ENCODE results near the gene LHX4. TPM values are rescaled to one million over a fixed set of nuclear protein-coding genes. Genes with fewer than 3 reads are reported as not detected.

The LHX4 gene
- polyA plus RNA-seq, 6 donors from 2014 or later, result 0.12 to 0.42 (median 0.23) TPM; not detected in 1

GRCh38 chr1:180190091-180190490, 40.0 kb upstream of the LHX4 start:
- no peaks in the 10 kb centered on the region for H3K9me3 Mint-ChIP-seq
- ATAC-seq (ENCODE audit: low read depth in 2 of 2) (no peak), DNase-seq (no peak)
- H3K36me3 Mint-ChIP-seq, result peaks cover 8 to 41% of the 10 kb centered on the region in 2 donors
- no peak overlapping the region for H3K27ac Mint-ChIP-seq
- H3K4me1 Mint-ChIP-seq, result peaks cover 0 to 2% (median 0%) of the 10 kb centered on the region in 3 donors
- H3K27me3 Mint-ChIP-seq, result no peaks in the 10 kb centered on the region
- no peak overlapping the region for H3K4me3 Mint-ChIP-seq

DNA sequence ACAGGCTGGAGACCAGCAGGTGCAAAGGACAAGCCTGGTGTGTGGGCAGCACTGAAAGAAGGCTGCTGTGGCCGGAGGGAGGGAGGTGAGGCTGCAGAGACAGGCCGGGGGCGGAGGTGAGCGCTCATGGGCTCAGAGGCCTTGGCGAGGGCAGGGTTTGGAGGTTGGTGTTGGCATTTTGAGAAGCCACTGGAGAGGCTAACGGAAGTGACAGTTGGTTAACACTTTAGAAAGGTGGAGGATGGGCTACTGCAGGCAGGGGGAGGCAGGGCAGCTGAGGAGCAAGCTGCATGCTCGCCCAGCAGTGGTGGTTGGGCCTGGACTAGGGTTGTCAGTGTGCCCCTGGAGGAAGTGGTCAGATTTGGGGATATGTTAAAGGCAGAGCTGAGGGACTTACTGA, 37.9 kb upstream of the LHX4 start:
- Mint-ChIP-seq H3K4me1 (peaks cover 0 to 2% (median 0%) of the 10 kb centered on the region in 3 donors), H3K9me3 (no peaks in the 10 kb centered on the region), H3K27ac (peak overlapping the region in 1 of 6 donors; percentile 72), H3K36me3 (peaks cover 8 to 26% of the 10 kb centered on the region in 2 donors), H3K4me3 (no peak overlapping the region), H3K27me3 (no peaks in the 10 kb centered on the region)
- DNase-seq (no peak), ATAC-seq (ENCODE audit: low read depth in 2 of 2) (no peak)

GRCh38 chr1:180193141-180194047, 36.7 kb upstream of the LHX4 start:
- ATAC-seq (ENCODE audit: low read depth in 2 of 2) (no peak), DNase-seq (no peak)
- H3K27me3 Mint-ChIP-seq, result no peaks in the 10 kb centered on the region
- peak overlapping the region in 1 of 8 donors; percentile 25 for H3K4me3 Mint-ChIP-seq
- H3K27ac Mint-ChIP-seq, result peak overlapping the region in 2 of 6 donors; percentile 6 to 11
- peaks cover 8 to 26% of the 10 kb centered on the region in 2 donors for H3K36me3 Mint-ChIP-seq
- no peaks in the 10 kb centered on the region for H3K9me3 Mint-ChIP-seq
- H3K4me1 Mint-ChIP-seq, result peaks cover 0 to 2% (median 0%) of the 10 kb centered on the region in 3 donors

GRCh38 chr1:180194048-180194425, 36.0 kb upstream of the LHX4 start:
- no peak overlapping the region for H3K4me3 Mint-ChIP-seq
- no peak for ATAC-seq (ENCODE audit: low read depth in 2 of 2)
- H3K27ac Mint-ChIP-seq, result no peak overlapping the region
- H3K27me3 Mint-ChIP-seq, result no peaks in the 10 kb centered on the region
- H3K36me3 Mint-ChIP-seq, result peaks cover 8 to 26% of the 10 kb centered on the region in 2 donors
- DNase-seq, result no peak
- H3K4me1 Mint-ChIP-seq, result peaks cover 0 to 2% (median 0%) of the 10 kb centered on the region in 3 donors
- no peaks in the 10 kb centered on the region for H3K9me3 Mint-ChIP-seq

DNA sequence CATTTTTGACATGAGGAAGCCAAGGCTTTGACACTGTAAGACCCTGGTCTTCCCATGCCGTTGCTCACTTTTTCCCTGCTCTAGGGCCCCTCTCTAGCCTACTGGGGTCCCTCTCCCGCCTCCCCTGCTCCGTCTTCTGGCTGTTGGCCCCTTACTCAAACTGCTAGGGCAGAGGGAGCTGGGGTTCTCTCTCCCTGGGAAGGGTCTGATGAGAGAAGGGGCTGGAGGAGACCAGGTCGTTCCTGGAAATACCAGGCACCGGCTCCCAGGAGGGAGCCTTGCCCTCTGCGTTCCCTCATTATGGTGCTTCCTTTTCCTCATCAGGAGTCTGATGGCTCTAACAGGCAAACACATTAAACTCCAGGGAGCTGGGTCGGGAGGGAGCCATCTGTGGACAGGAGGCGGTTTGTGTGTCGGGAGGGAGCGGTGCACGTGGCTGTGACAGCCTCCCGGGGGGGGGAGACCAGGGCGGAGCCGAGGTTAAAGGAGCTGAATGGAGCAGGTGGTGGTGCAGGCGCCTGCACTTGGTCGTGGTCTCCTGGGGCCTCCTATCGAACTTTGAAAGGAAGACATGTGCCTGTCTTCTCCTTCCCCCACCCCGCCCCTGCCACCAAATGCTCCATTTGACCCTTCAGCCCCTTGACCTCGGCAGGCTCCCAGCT, 35.4 kb upstream of the LHX4 start:
- Mint-ChIP-seq H3K27ac (no peak overlapping the region), H3K4me1 (peaks cover 0 to 2% (median 0%) of the 10 kb centered on the region in 3 donors), H3K4me3 (no peak overlapping the region), H3K36me3 (peaks cover 6 to 26% of the 10 kb centered on the region in 2 donors), H3K27me3 (no peaks in the 10 kb centered on the region), H3K9me3 (no peaks in the 10 kb centered on the region)
- ATAC-seq (ENCODE audit: low read depth in 2 of 2) (no peak), DNase-seq (no peak)

- DNase-seq (no peak), ATAC-seq (ENCODE audit: low read depth in 2 of 2) (no peak)
- peak overlapping the region in 1 of 6 donors; percentile 44 for H3K27ac Mint-ChIP-seq
- no peaks in the 10 kb centered on the region for H3K9me3 Mint-ChIP-seq
- no peak overlapping the region for H3K4me3 Mint-ChIP-seq
- H3K4me1 Mint-ChIP-seq, result peaks cover 0 to 2% (median 0%) of the 10 kb centered on the region in 3 donors
- H3K36me3 Mint-ChIP-seq, result peaks cover 4 to 26% of the 10 kb centered on the region in 2 donors
- H3K27me3 Mint-ChIP-seq, result no peaks in the 10 kb centered on the region
Measured at GRCh38 chr1:180195401-180195800, 34.7 kb upstream of the LHX4 start.

GRCh38 chr1:180195916-180196315, 34.1 kb upstream of the LHX4 start:
- H3K36me3 Mint-ChIP-seq, result peaks cover 4 to 25% of the 10 kb centered on the region in 2 donors
- peaks cover 0 to 2% (median 0%) of the 10 kb centered on the region in 3 donors for H3K4me1 Mint-ChIP-seq
- DNase-seq (no peak), ATAC-seq (ENCODE audit: low read depth in 2 of 2) (no peak)
- H3K27me3 Mint-ChIP-seq, result no peaks in the 10 kb centered on the region
- H3K27ac Mint-ChIP-seq, result no peak overlapping the region
- H3K4me3 Mint-ChIP-seq, result no peak overlapping the region
- H3K9me3 Mint-ChIP-seq, result no peaks in the 10 kb centered on the region

DNA sequence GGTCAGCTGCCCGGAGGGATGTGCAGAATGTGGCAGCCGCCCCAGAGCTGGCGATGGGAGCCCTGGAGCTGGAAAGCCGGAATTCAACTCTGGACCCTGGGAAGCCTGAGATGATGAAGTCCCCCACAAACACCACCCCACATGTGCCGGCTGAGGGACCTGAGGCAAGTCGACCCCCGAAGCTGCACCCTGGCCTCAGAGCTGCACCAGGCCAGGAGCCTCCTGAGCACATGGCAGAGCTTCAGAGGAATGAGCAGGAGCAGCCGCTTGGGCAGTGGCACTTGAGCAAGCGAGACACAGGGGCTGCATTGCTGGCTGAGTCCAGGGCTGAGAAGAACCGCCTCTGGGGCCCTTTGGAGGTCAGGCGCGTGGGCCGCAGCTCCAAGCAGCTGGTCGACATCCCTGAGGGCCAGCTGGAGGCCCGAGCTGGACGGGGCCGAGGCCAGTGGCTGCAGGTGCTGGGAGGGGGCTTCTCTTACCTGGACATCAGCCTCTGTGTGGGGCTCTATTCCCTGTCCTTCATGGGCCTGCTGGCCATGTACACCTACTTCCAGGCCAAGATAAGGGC, 33.5 kb upstream of the LHX4 start:
- Mint-ChIP-seq H3K36me3 (peaks cover 4 to 19% of the 10 kb centered on the region in 2 donors), H3K4me1 (no peaks in the 10 kb centered on the region), H3K27ac (no peak overlapping the region), H3K9me3 (no peaks in the 10 kb centered on the region), H3K4me3 (peak overlapping the region in 1 of 8 donors; percentile 66), H3K27me3 (no peaks in the 10 kb centered on the region)
- DNase-seq (no peak), ATAC-seq (ENCODE audit: low read depth in 2 of 2) (no peak)

- Mint-ChIP-seq H3K4me3 (no peak overlapping the region), H3K36me3 (peaks cover 0 to 17% of the 10 kb centered on the region in 2 donors), H3K4me1 (no peaks in the 10 kb centered on the region), H3K27me3 (no peaks in the 10 kb centered on the region), H3K9me3 (no peaks in the 10 kb centered on the region), H3K27ac (no peak overlapping the region)
- ATAC-seq (ENCODE audit: low read depth in 2 of 2) (no peak), DNase-seq (no peak)
Measured at GRCh38 chr1:180197231-180197630, 32.8 kb upstream of the LHX4 start.

- DNase-seq, result no peak
- H3K36me3 Mint-ChIP-seq, result peaks cover 0 to 8% of the 10 kb centered on the region in 2 donors
- H3K9me3 Mint-ChIP-seq, result no peaks in the 10 kb centered on the region
- no peak overlapping the region for H3K4me3 Mint-ChIP-seq
- no peaks in the 10 kb centered on the region for H3K4me1 Mint-ChIP-seq
- H3K27ac Mint-ChIP-seq, result no peak overlapping the region
- no peak for ATAC-seq (ENCODE audit: low read depth in 2 of 2)
- H3K27me3 Mint-ChIP-seq, result no peaks in the 10 kb centered on the region
Measured at GRCh38 chr1:180198196-180198595, 31.9 kb upstream of the LHX4 start.

DNA sequence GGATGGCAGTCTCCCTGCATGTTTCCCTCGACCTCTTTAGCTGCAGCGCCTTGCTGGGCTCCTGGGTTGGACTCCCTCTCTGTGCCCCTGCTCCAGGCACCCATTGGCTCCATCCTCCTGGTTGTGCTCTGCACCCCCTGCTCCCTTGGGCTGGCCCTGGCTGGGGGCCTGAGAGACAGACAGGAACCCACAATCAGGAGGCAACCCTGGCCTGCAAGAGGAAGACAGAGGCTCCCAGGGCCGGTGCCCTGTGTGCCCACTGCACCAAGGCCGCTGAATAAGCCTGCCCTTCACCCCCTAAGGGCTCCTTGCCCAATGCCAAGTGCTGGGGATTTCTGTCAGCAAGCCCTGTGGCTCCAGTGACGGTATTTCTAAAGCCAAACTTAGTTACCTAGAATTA, 31.5 kb upstream of the LHX4 start:
- Mint-ChIP-seq H3K4me1 (no peaks in the 10 kb centered on the region), H3K4me3 (no peak overlapping the region), H3K27me3 (no peaks in the 10 kb centered on the region), H3K27ac (no peak overlapping the region), H3K9me3 (no peaks in the 10 kb centered on the region), H3K36me3 (peaks cover 0 to 4% of the 10 kb centered on the region in 2 donors)
- DNase-seq (no peak), ATAC-seq (ENCODE audit: low read depth in 2 of 2) (no peak)

GRCh38 chr1:180199018-180199417, 31.0 kb upstream of the LHX4 start:
- no peaks in the 10 kb centered on the region for H3K9me3 Mint-ChIP-seq
- ATAC-seq (ENCODE audit: low read depth in 2 of 2), result no peak
- no peaks in the 10 kb centered on the region for H3K27me3 Mint-ChIP-seq
- no peaks in the 10 kb centered on the region for H3K36me3 Mint-ChIP-seq
- H3K4me1 Mint-ChIP-seq, result no peaks in the 10 kb centered on the region
- H3K4me3 Mint-ChIP-seq, result no peak overlapping the region
- H3K27ac Mint-ChIP-seq, result no peak overlapping the region
- no peak for DNase-seq

DNA sequence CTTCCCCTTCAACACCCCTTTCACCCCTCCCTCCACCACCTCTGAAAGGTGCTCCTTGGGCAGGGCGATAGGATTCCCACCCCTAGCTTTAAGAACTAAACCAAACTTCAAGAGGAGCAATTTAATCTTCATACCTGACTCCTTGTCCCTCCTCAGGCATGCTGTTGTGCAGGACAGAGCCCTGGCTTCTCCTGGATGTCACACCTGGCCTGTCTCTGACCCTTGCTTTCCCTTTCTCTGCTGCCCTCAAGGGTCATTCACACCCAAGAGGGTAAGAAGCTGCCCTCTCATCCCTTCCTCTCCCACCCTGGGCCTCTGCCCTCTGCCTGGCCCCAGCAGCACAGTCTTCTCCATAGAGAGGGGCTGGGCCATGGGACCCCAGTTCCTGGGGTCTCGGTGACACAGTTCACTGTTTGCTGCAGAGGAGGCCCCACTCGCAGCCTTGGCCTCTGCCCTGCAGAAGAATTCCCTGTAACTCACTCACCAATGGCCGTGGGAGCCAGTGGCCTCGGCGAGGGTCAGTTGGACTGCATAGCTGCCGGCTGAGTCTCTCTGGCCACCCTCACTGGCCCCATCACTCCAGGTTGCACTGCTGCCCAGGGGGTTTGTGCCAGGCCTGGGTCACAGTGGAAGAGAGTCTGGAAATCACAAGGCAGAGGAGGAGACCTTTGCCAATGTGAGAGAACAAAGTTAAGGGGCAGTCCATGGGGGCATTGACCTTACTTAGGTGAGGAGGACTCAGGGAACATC, 28.4 kb upstream of the LHX4 start:
- H3K4me3 Mint-ChIP-seq, result no peak overlapping the region
- H3K4me1 Mint-ChIP-seq, result no peaks in the 10 kb centered on the region
- no peaks in the 10 kb centered on the region for H3K27me3 Mint-ChIP-seq
- DNase-seq (no peak), ATAC-seq (ENCODE audit: low read depth in 2 of 2) (no peak)
- no peaks in the 10 kb centered on the region for H3K36me3 Mint-ChIP-seq
- H3K27ac Mint-ChIP-seq, result peak overlapping the region in 1 of 6 donors; percentile 25
- no peaks in the 10 kb centered on the region for H3K9me3 Mint-ChIP-seq
